GM12878 (cell line): ENCODE measurements around the gene AGBL3. TPM values are rescaled to one million over a fixed set of nuclear protein-coding genes. Genes with fewer than 3 reads are reported as not detected.

Source experiments
- BHLHE40 ChIP-seq, 2 experiments: fragments of 450-650 bp in 1 of 2; IDR thresholded peaks; 2 replicates each; pipeline ENCODE4 v1.6.1; 2011 to 2017; ENCODE audit warnings: low read depth in 2 of 2, borderline replicate concordance in 1 of 2, improper control_type of control experiment in 1 of 2, low read length in 1 of 2, mild to moderate bottlenecking in 1 of 2
- BMI1 ChIP-seq: fragments of 450-650 bp; IDR thresholded peaks from 2 replicates; pipeline ENCODE4 v1.6.1; 2016; ENCODE audit warnings: mild to moderate bottlenecking, moderate library complexity, borderline replicate concordance
- BRCA1 ChIP-seq: IDR thresholded peaks from 2 replicates; pipeline ENCODE4 v1.6.1; 2011; ENCODE audit warnings: low read depth, low read length, improper control_type of control experiment
- CEBPB ChIP-seq, 2 experiments: fragments of 150-350 bp in 1 of 2; IDR thresholded peaks; 2 replicates each; pipeline ENCODE4 v1.6.1; 2012 to 2014; ENCODE audit warnings: low read depth in 2 of 2, low read length in 2 of 2, borderline replicate concordance in 1 of 2, inconsistent platforms in 1 of 2
- CTCF ChIP-seq, 3 experiments: IDR thresholded peaks in 2 of 3; conservative IDR thresholded peaks in 1 of 3; 2 replicates each; pipeline ENCODE4 v1.5.1; 2011; ENCODE audit warnings: low read depth in 3 of 3, low read length in 3 of 3, mild to moderate bottlenecking in 3 of 3, control low read depth in 2 of 3, moderate library complexity in 2 of 3, inconsistent platforms in 1 of 3, mixed read lengths in 1 of 3; ENCODE audit not compliant: control insufficient read depth in 2 of 3, insufficient read depth in 1 of 3; ENCODE audit errors: extremely low read depth in 1 of 3
- EED ChIP-seq: sonication (generic); IDR thresholded peaks from 2 replicates; pipeline ENCODE4 v1.6.1; 2016; ENCODE audit warnings: antibody characterized with exemption, low read depth
- FOS ChIP-seq: IDR thresholded peaks from 3 replicates; pipeline ENCODE4 v1.6.1; 2011; ENCODE audit warnings: borderline replicate concordance; ENCODE audit not compliant: insufficient read length; ENCODE audit errors: extremely low read depth
- FOXM1 ChIP-seq: IDR thresholded peaks from 2 replicates; pipeline ENCODE4 v1.6.1; 2012; ENCODE audit warnings: low read depth, mild to moderate bottlenecking, inconsistent platforms, low read length, moderate library complexity
- IKZF2 ChIP-seq, 2 experiments: fragments of 450-650 bp; IDR thresholded peaks; 2 replicates each; pipeline ENCODE4 v1.6.1; 2017; ENCODE audit warnings: mild to moderate bottlenecking in 2 of 2, moderate library complexity in 2 of 2
- IRF3 ChIP-seq: fragments of 450-650 bp; IDR thresholded peaks from 2 replicates; pipeline ENCODE4 v1.6.1; 2014; ENCODE audit warnings: mild to moderate bottlenecking
- KLF5 ChIP-seq: fragments of 450-650 bp; IDR thresholded peaks from 2 replicates; pipeline ENCODE4 v1.6.1; 2014; ENCODE audit warnings: mild to moderate bottlenecking; ENCODE audit not compliant: partially characterized antibody
- MTA2 ChIP-seq: fragments of 450-650 bp; IDR thresholded peaks from 2 replicates; pipeline ENCODE4 v1.6.1; 2016; ENCODE audit warnings: low read depth, mild to moderate bottlenecking, moderate library complexity
- MTA3 ChIP-seq: IDR thresholded peaks from 2 replicates; pipeline ENCODE4 v1.6.1; 2012; ENCODE audit warnings: low read length, inconsistent platforms, borderline replicate concordance
- MYB ChIP-seq: fragments of 150-350 bp; IDR thresholded peaks from 2 replicates; pipeline ENCODE4 v1.6.1; 2014; ENCODE audit warnings: mild to moderate bottlenecking, low read depth, low read length, borderline replicate concordance
- NBN ChIP-seq: fragments of 450-650 bp; IDR thresholded peaks from 2 replicates; pipeline ENCODE4 v1.6.1; 2016
- NFXL1 ChIP-seq: fragments of 450-650 bp; IDR thresholded peaks from 2 replicates; pipeline ENCODE4 v1.6.1; 2017; ENCODE audit warnings: antibody characterized with exemption, mild to moderate bottlenecking, borderline replicate concordance
- NFYB ChIP-seq: IDR thresholded peaks from 2 replicates; pipeline ENCODE4 v1.6.1; 2011; ENCODE audit warnings: low read depth, mild to moderate bottlenecking, low read length, improper control_type of control experiment, moderate library complexity; ENCODE audit not compliant: insufficient read depth
- NR2C2 ChIP-seq: IDR thresholded peaks from 2 replicates; pipeline ENCODE4 v1.6.1; 2011; ENCODE audit warnings: borderline replicate concordance, low read depth; ENCODE audit not compliant: control insufficient read depth, insufficient read length
- NR2F1 ChIP-seq: fragments of 450-650 bp; conservative IDR thresholded peaks from 2 replicates; pipeline ENCODE4 v1.6.1; 2017; ENCODE audit warnings: mild to moderate bottlenecking
- PAX8 ChIP-seq: fragments of 450-650 bp; IDR thresholded peaks from 2 replicates; pipeline ENCODE4 v1.6.1; 2017; ENCODE audit warnings: mild to moderate bottlenecking, moderate library complexity
- PML ChIP-seq: IDR thresholded peaks from 2 replicates; pipeline ENCODE4 v1.6.1; 2012; ENCODE audit warnings: low read length, inconsistent platforms
- POLR2AphosphoS5 ChIP-seq: IDR thresholded peaks from 2 replicates; pipeline ENCODE4 v1.6.1; 2011; ENCODE audit warnings: mild to moderate bottlenecking, low read length, inconsistent platforms
- RCOR1 ChIP-seq: conservative IDR thresholded peaks from 2 replicates; pipeline ENCODE4 v1.6.1; 2012; ENCODE audit warnings: low read depth, low read length, improper control_type of control experiment
- SIX5 ChIP-seq: IDR thresholded peaks from 2 replicates; pipeline ENCODE4 v1.6.1; 2011; ENCODE audit warnings: mild to moderate bottlenecking, low read depth, low read length, moderate library complexity; ENCODE audit not compliant: severe bottlenecking
- SMARCA5 ChIP-seq: fragments of 450-650 bp; IDR thresholded peaks from 2 replicates; pipeline ENCODE4 v1.6.1; 2017; ENCODE audit warnings: mild to moderate bottlenecking
- TCF3 ChIP-seq: IDR thresholded peaks from 2 replicates; pipeline ENCODE4 v1.6.1; 2012; ENCODE audit warnings: low read depth, mild to moderate bottlenecking, low read length, borderline replicate concordance; ENCODE audit not compliant: insufficient read depth
- WRNIP1 ChIP-seq: IDR thresholded peaks from 2 replicates; pipeline ENCODE4 v1.6.1; 2011; ENCODE audit warnings: low read depth, low read length, improper control_type of control experiment, borderline replicate concordance
- polyA plus RNA-seq, 11 experiments: library from polyadenylated mRNA; depleted of rRNA in 4 of 11; unstranded in 6 of 11; stranded (reverse) in 5 of 11; fragments of >200 nt; fragmentation: Nextera tagmentation in 4 of 11; fragmentation: Illumina TruSeq in 1 of 11; extraction: Ambion mirVana in 4 of 11; extraction: Trizol in 1 of 11; gene quantifications; 1 replicate in 1 of 11; 2 replicates in 10 of 11; pipeline versions ENCODE4 v1.2.1 to v1.2.3, GENCODE V29; 2011 to 2016; ENCODE audit warnings: inconsistent platforms in 2 of 11, missing spikeins in 2 of 11, low read depth in 1 of 11
- total RNA-seq, 4 experiments: library from RNA; depleted of rRNA in 3 of 4; stranded (reverse); fragments of >200 nt in 3 of 4; fragmentation: Illumina TruSeq in 1 of 4; extraction: Trizol in 1 of 4; gene quantifications; 2 replicates each; pipeline versions ENCODE4 v1.2.1 to v1.2.3, GENCODE V29; 2013 to 2021
- TF ChIP-seq, protein P1 (sequence below): IDR thresholded peaks from 2 replicates; pipeline ENCODE4 v1.6.1; 2011; ENCODE audit warnings: low read depth, mild to moderate bottlenecking, low read length, moderate library complexity, borderline replicate concordance; ENCODE audit errors: extremely low read depth

Gene AGBL3
- total and polyA plus RNA-seq, 10 of the 15 experiments (the other 5 are each of a cell fraction or from before 2014, with no cell fraction given) = 0.82 to 12.4 (median 3.7) TPM

DNA sequence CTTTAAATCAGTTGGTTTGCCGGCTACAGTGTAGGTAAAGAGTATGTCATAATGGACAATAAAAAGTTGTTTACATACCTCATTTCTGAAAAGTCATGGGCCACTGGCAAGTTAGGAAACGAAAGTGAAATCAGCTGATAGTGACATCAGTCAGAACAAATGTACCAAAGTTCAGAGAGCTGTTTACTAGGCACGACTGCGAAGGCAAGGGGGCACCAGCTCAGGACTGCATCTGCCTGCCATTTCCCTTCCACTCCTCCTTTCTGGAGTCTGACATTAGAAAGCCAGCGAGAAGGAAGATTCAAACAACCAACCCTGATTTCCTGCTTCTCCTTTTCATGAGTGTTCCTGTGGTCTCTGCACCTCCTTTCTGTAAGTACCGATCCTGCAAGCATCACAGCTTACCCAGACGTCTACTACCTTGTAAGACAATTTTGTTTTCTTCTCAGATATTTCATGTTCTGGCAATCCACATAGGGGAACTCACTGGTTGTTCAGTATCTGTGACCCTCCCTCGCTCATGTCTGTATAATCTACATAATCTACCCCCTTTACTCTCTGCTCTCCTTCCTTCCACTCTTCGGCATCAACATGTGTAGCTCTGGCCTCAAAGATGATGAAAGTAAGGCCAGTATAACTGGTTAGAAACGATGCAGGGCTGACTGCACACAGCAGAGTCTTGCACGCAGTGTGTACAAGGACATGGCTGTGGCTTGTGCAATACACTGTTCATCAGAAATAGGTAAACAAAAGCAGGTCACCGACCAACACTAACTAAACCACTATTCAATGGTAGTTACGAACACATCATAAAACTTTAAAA lies 161.8 kb downstream of the AGBL3 start, which contains the start of gene TMEM140 (continued):
- TF ChIP-seq NBN = peak; percentile 86; the same call in 1 of the 2 replicates
- peak; percentile 57 for TF ChIP-seq MTA2
- TF ChIP-seq NFYB = no peak
- TF ChIP-seq BMI1 = no peak
- TF ChIP-seq POLR2AphosphoS5 = peak; percentile 95
- TF ChIP-seq CEBPB (IDR thresholded peaks at IDR 0.05; ENCODE audit: borderline replicate concordance in 1 of 2, low read depth in 2 of 2, low read length in 2 of 2) = peak in 1 of 2 experiments; percentile 57; a peak in 2 of 4 replicates
- no peak for TF ChIP-seq MYB
- no peak for TF ChIP-seq NR2C2
- peak; percentile 54 to 76; a peak in 2 of 4 replicates for TF ChIP-seq BHLHE40 (IDR thresholded peaks at IDR 0.05; ENCODE audit: borderline replicate concordance in 1 of 2, low read depth in 2 of 2, low read length in 1 of 2)
- no peak for TF ChIP-seq MTA3
- TF ChIP-seq, protein P1, sequence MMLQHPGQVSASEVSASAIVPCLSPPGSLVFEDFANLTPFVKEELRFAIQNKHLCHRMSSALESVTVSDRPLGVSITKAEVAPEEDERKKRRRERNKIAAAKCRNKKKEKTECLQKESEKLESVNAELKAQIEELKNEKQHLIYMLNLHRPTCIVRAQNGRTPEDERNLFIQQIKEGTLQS = no peak
- TF ChIP-seq EED = no peak
- peak; percentile 60 to 73 for TF ChIP-seq IKZF2 (IDR thresholded peaks at IDR 0.05)
- TF ChIP-seq NR2F1 = peak; percentile 58
- no peak for TF ChIP-seq BRCA1
- TF ChIP-seq PAX8 = peak; percentile 90
- 0 out of 2 replicates have a peak, but pooled peaks have one; percentile 10 for TF ChIP-seq RCOR1
- 0 out of 2 replicates have a peak, but pooled peaks have one; percentile 9 for TF ChIP-seq TCF3
- TF ChIP-seq FOS = no peak
- no peak for TF ChIP-seq SIX5
- TF ChIP-seq KLF5 = peak; percentile 81
- TF ChIP-seq IRF3 = no peak
- TF ChIP-seq WRNIP1 = no peak
- no peak for TF ChIP-seq PML
- peak; percentile 59; the same call in 1 of the 2 replicates for TF ChIP-seq SMARCA5
- TF ChIP-seq FOXM1 = 0 out of 2 replicates have a peak, but pooled peaks have one; percentile 43
- no peak for TF ChIP-seq CTCF (IDR thresholded peaks at IDR 0.05 in 2 of 3, conservative IDR thresholded peaks at IDR 0.05 in 1 of 3; ENCODE audit: control insufficient read depth in 2 of 3, extremely low read depth in 1 of 3, insufficient read depth in 1 of 3, low read depth in 3 of 3, low read length in 3 of 3)
- TF ChIP-seq NFXL1 = no peak
